ENCODE results near the gene GLMN.
A peak's percentile ranks its signal among the peaks of the same experiment; 100 is the strongest.
"Not testable (repeated sequence)": the region's sequence is repeated elsewhere in the genome, so short reads cannot be mapped to it uniquely, and the experiment has no call there.

The GLMN gene

GRCh38 chr1:92298213-92298572 is 594 bp downstream of the GLMN start:
- TF ChIP-seq ZFX (IDR thresholded peaks at IDR 0.05) (no peak), CTCF (conservative IDR thresholded peaks at IDR 0.05) (peak; percentile 52)
- peak overlapping the region; percentile 98 for H3K27ac ChIP-seq

GRCh38 chr1:92291372-92291999 is 7.3 kb downstream of the GLMN start:
- TF ChIP-seq ZFX (IDR thresholded peaks at IDR 0.05): no peak
- TF ChIP-seq CTCF (conservative IDR thresholded peaks at IDR 0.05): peak; percentile 93
- no peak overlapping the region for H3K27ac ChIP-seq

GRCh38 chr1:92281411-92281810 is 17.4 kb downstream of the GLMN start:
- not testable (repeated sequence) for H3K27ac ChIP-seq

- H3K27ac ChIP-seq: not testable (repeated sequence)
Measured at GRCh38 chr1:92279781-92280180, 19.0 kb downstream of the GLMN start.

GRCh38 chr1:92277105-92277723 is 21.6 kb downstream of the GLMN start:
- TF ChIP-seq ZFX (IDR thresholded peaks at IDR 0.05) (no peak), CTCF (conservative IDR thresholded peaks at IDR 0.05) (no peak)

GRCh38 chr1:92276082-92276481 is 22.7 kb downstream of the GLMN start:
- no peak overlapping the region for H3K27ac ChIP-seq
- TF ChIP-seq ZFX (IDR thresholded peaks at IDR 0.05) (no peak), CTCF (conservative IDR thresholded peaks at IDR 0.05) (no peak)

More at GRCh38 chr1:92277105-92277723, 21.6 kb downstream of the GLMN start:
- no peak overlapping the region for H3K27ac ChIP-seq

- H3K27ac ChIP-seq: no peak overlapping the region
- TF ChIP-seq ZFX (IDR thresholded peaks at IDR 0.05) (no peak), CTCF (conservative IDR thresholded peaks at IDR 0.05) (no peak)
Measured at GRCh38 chr1:92274939-92275338, 23.8 kb downstream of the GLMN start.

GRCh38 chr1:92273039-92273438 is 25.7 kb downstream of the GLMN start:
- no peak overlapping the region for H3K27ac ChIP-seq
- no peak for TF ChIP-seq CTCF (conservative IDR thresholded peaks at IDR 0.05)
- TF ChIP-seq ZFX (IDR thresholded peaks at IDR 0.05): no peak
